GM12878 (cell line): Measurements from ENCODE around the gene PPP1R1B. TPM values are rescaled to one million over a fixed set of nuclear protein-coding genes. Genes with fewer than 3 reads are reported as not detected.

Experiments used
- ATAC-seq: fragments of 200-7000 bp; cut with Tn5 transposase; 3 replicates; pipeline ENCODE4 v1.9.1; 2020; ENCODE audit warnings: mild to moderate bottlenecking, moderate library complexity
- BruUV-seq: library from RNA; stranded (reverse); fragments of 400-500 nt; replicated peaks from 2 replicates; lab custom pipeline; 2021; lab: Mats Ljungman, UMichigan
- CTCF ChIA-PET: fragments of 300-600 bp; sonication (Branson Sonifier 250); formaldehyde crosslinking; extraction: SDS; loops from one replicate; lab custom pipeline; 2021; ENCODE audit warnings: inconsistent platforms; lab: Yijun Ruan, JAX
- POLR2A ChIA-PET: fragments of 350-600 bp; formaldehyde crosslinking; extraction: SDS; loops from one replicate; lab custom pipeline; 2021; ENCODE audit warnings: inconsistent platforms; lab: Charles Lee
- RAD21 ChIA-PET: fragments of 300-600 bp; sonication (Branson Sonifier 250); formaldehyde crosslinking; loops from one replicate; lab custom pipeline; 2023; ENCODE audit warnings: antibody characterized with exemption; ENCODE audit not compliant: unreplicated experiment; lab: Charles Lee
- SMC1A ChIA-PET: fragments of 300-600 bp; sonication (Branson Sonifier 250); formaldehyde crosslinking; loops from one replicate; lab custom pipeline; 2023; ENCODE audit not compliant: unreplicated experiment, uncharacterized antibody; lab: Charles Lee
- DNase-seq: peaks from one replicate; pipeline ENCODE4 v3.0.0-alpha.2; 2011; ENCODE audit warnings: low read depth, low spot score
- FAIRE-seq: peaks from 3 replicates; lab custom pipeline; 2011; peaks lifted over from hg19 to GRCh38; lab: Jason Lieb, UNC
- H2AFZ ChIP-seq: 2 replicates; pipeline ENCODE4 v1.6.0; 2011; ENCODE audit warnings: low read depth, low read length, control low read depth; ENCODE audit not compliant: control insufficient read depth
- H3K27ac ChIP-seq: 2 replicates; pipeline ENCODE4 v1.5.1; 2011; ENCODE audit warnings: control low read depth; ENCODE audit not compliant: control insufficient read depth, insufficient read depth
- H3K27me3 ChIP-seq, 2 experiments: replicated peaks in 1 of 2; 2 replicates each; pipeline versions ENCODE4 v1.6.0 to v1.6.1; 2011; ENCODE audit warnings: low read length in 1 of 2; ENCODE audit not compliant: control insufficient read depth in 2 of 2, insufficient read depth in 2 of 2
- H3K36me3 ChIP-seq, 2 experiments: 2 replicates each; pipeline ENCODE4 v1.5.1; 2011; ENCODE audit warnings: low read length in 1 of 2; ENCODE audit not compliant: control insufficient read depth in 2 of 2, insufficient read depth in 2 of 2
- H3K4me1 ChIP-seq: 2 replicates; pipeline ENCODE4 v1.6.1; 2011; ENCODE audit warnings: mild to moderate bottlenecking, low read length, moderate library complexity, mixed read lengths; ENCODE audit not compliant: control insufficient read depth, insufficient read depth
- H3K4me2 ChIP-seq: 2 replicates; pipeline ENCODE4 v1.6.0; 2011; ENCODE audit warnings: control low read depth; ENCODE audit not compliant: control insufficient read depth, insufficient read depth
- H3K4me3 ChIP-seq: fragments of 200-600 bp; sonication (generic); 2 replicates; pipeline ENCODE4 v1.5.1; 2016
- H3K79me2 ChIP-seq: 2 replicates; pipeline ENCODE4 v1.6.0; 2011; ENCODE audit warnings: low read length; ENCODE audit not compliant: control insufficient read depth, insufficient read depth
- H3K9ac ChIP-seq: 2 replicates; pipeline ENCODE4 v1.8.0; 2011; ENCODE audit warnings: low read length, control low read depth, mixed read lengths; ENCODE audit not compliant: control insufficient read depth, insufficient read depth
- H3K9me3 ChIP-seq: replicated peaks from 3 replicates; pipeline ENCODE4 v1.5.1; 2011; ENCODE audit warnings: mild to moderate bottlenecking, low read length; ENCODE audit not compliant: control insufficient read depth, insufficient read depth
- H4K20me1 ChIP-seq: 2 replicates; pipeline ENCODE4 v1.6.0; 2011; ENCODE audit not compliant: control insufficient read depth, insufficient read depth
- ASH2L ChIP-seq: fragments of 300-600, 200-600 bp; sonication (generic); IDR thresholded peaks from 2 replicates; pipeline ENCODE4 v1.6.1; 2017; ENCODE audit warnings: low read depth, mild to moderate bottlenecking, borderline replicate concordance
- E4F1 ChIP-seq: fragments of 450-650 bp; IDR thresholded peaks from 2 replicates; pipeline ENCODE4 v1.6.1; 2018; ENCODE audit warnings: borderline replicate concordance, mild to moderate bottlenecking; ENCODE audit not compliant: partially characterized antibody
- EED ChIP-seq: sonication (generic); IDR thresholded peaks from 2 replicates; pipeline ENCODE4 v1.6.1; 2016; ENCODE audit warnings: antibody characterized with exemption, low read depth
- FOS ChIP-seq: IDR thresholded peaks from 3 replicates; pipeline ENCODE4 v1.6.1; 2011; ENCODE audit warnings: borderline replicate concordance; ENCODE audit not compliant: insufficient read length; ENCODE audit errors: extremely low read depth
- FOXK2 ChIP-seq: fragments of 450-650 bp; IDR thresholded peaks from 2 replicates; pipeline ENCODE4 v1.6.1; 2017; ENCODE audit warnings: mild to moderate bottlenecking, moderate library complexity
- FOXM1 ChIP-seq: IDR thresholded peaks from 2 replicates; pipeline ENCODE4 v1.6.1; 2012; ENCODE audit warnings: low read depth, mild to moderate bottlenecking, inconsistent platforms, low read length, moderate library complexity
- GABPA ChIP-seq: IDR thresholded peaks from 2 replicates; pipeline ENCODE4 v1.6.1; 2014; ENCODE audit warnings: antibody characterized with exemption, low read depth, mild to moderate bottlenecking, inconsistent platforms
- HDGF ChIP-seq: fragments of 450-650 bp; IDR thresholded peaks from 2 replicates; pipeline ENCODE4 v1.6.1; 2016; ENCODE audit warnings: antibody characterized with exemption
- MEF2B ChIP-seq: fragments of 450-650 bp; IDR thresholded peaks from 2 replicates; pipeline ENCODE4 v1.6.1; 2018; ENCODE audit warnings: mild to moderate bottlenecking, moderate library complexity; ENCODE audit not compliant: partially characterized antibody, poor library complexity, severe bottlenecking
- MLLT1 ChIP-seq: fragments of 450-650 bp; IDR thresholded peaks from 2 replicates; pipeline ENCODE4 v1.6.1; 2016; ENCODE audit warnings: mild to moderate bottlenecking
- POLR2A ChIP-seq: IDR thresholded peaks from 2 replicates; pipeline ENCODE4 v1.6.1; 2011; ENCODE audit warnings: low read depth, mild to moderate bottlenecking, low read length
- RBBP5 ChIP-seq: fragments of 200-600 bp; sonication (generic); conservative IDR thresholded peaks from 2 replicates; pipeline ENCODE4 v1.6.1; 2016
- ZNF217 ChIP-seq: fragments of 450-650 bp; IDR thresholded peaks from 2 replicates; pipeline ENCODE4 v1.6.1; 2017; ENCODE audit warnings: antibody characterized with exemption, mild to moderate bottlenecking
- WGBS: methylation state at CpG from one replicate; pipeline ENCODE4 v1.1.6; 2016; ENCODE audit warnings: low lambda C conversion rate; ENCODE audit not compliant: insufficient replicate concordance, insufficient coverage; ENCODE audit errors: missing lambda C conversion rate; 5-methylcytosine and 5-hydroxymethylcytosine counted together
- in situ Hi-C: fragments of 300-500 bp; cut with MboI; formaldehyde crosslinking; loops from 9 replicates; pipeline ENCODE4 v1.14.3; 2018; ENCODE audit warnings: mixed read lengths
- intact Hi-C: fragments of 100-400 bp; cut with micrococcal nuclease; formaldehyde crosslinking; loops from one replicate; pipeline ENCODE4 v1.14.2; 2022; ENCODE audit not compliant: unreplicated experiment
- polyA plus RNA-seq, 11 experiments: library from polyadenylated mRNA; depleted of rRNA in 4 of 11; unstranded in 6 of 11; stranded (reverse) in 5 of 11; fragments of >200 nt; fragmentation: Nextera tagmentation in 4 of 11; fragmentation: Illumina TruSeq in 1 of 11; extraction: Ambion mirVana in 4 of 11; extraction: Trizol in 1 of 11; gene quantifications; 1 replicate in 1 of 11; 2 replicates in 10 of 11; pipeline versions ENCODE4 v1.2.1 to v1.2.3, GENCODE V29; 2011 to 2016; ENCODE audit warnings: inconsistent platforms in 2 of 11, missing spikeins in 2 of 11, low read depth in 1 of 11
- total RNA-seq, 4 experiments: library from RNA; depleted of rRNA in 3 of 4; stranded (reverse); fragments of >200 nt in 3 of 4; fragmentation: Illumina TruSeq in 1 of 4; extraction: Trizol in 1 of 4; gene quantifications; 2 replicates each; pipeline versions ENCODE4 v1.2.1 to v1.2.3, GENCODE V29; 2013 to 2021
- TF ChIP-seq, protein P1 (sequence below): IDR thresholded peaks from 2 replicates; pipeline ENCODE4 v1.6.1; 2012; ENCODE audit warnings: low read length, inconsistent platforms
- TF ChIP-seq, protein P2 (sequence below): fragments of 150-350 bp; IDR thresholded peaks from 2 replicates; pipeline ENCODE4 v1.6.1; 2016; ENCODE audit warnings: low read depth, low read length
- TF ChIP-seq, protein P3 (sequence below): IDR thresholded peaks from 2 replicates; pipeline ENCODE4 v1.6.1; 2011; ENCODE audit warnings: borderline replicate concordance, low read depth, mild to moderate bottlenecking, moderate library complexity, mixed read lengths, low read length; ENCODE audit not compliant: insufficient read depth; ENCODE audit errors: extremely low read length

PPP1R1B gene
- total and polyA plus RNA-seq, 10 of the 15 experiments (the other 5 are each of a cell fraction or from before 2014, with no cell fraction given): 0.08 TPM; not detected in 9

- no peak for DNase-seq
- in situ Hi-C loops: no loop called here
- intact Hi-C loops: no loop called here
- ChIA-PET RAD21 (no interaction called here), SMC1A (interaction anchor here (1.1 to 1.4 kb wide), 2 partner anchors 11 to 20 kb away, joined by 3 to 4 read pairs; no protein-coding TSS in a partner anchor), CTCF (interaction anchor here (1.4 to 15.5 kb wide), 4 partner anchors 9 to 22 kb away, joined by 4 to 225 read pairs (median 14); no protein-coding TSS in a partner anchor), POLR2A (no interaction called here)
- H4K20me1 ChIP-seq: no peaks in the 10 kb centered on the region; the same call in 1 of the 2 replicates
- H3K36me3 ChIP-seq: no peaks in the 10 kb centered on the region; a peak in 2 of 4 replicates
- ATAC-seq: no peak
- no peak overlapping the region for H3K4me3 ChIP-seq
- no peaks in the 10 kb centered on the region for H3K27me3 ChIP-seq
- H2AFZ ChIP-seq: no peak overlapping the region
- H3K9me3 ChIP-seq: no peaks in the 10 kb centered on the region
- H3K27ac ChIP-seq: no peak overlapping the region
- BruUV-seq: no TSS peak
- H3K79me2 ChIP-seq: peaks cover 26% of the 10 kb centered on the region
- peaks cover 11% of the 10 kb centered on the region for H3K4me1 ChIP-seq
- H3K4me2 ChIP-seq: no peak overlapping the region
- H3K9ac ChIP-seq: no peak overlapping the region
- no peak for FAIRE-seq
- 85% methylated on average over 4 of the region's 4 CpGs for WGBS
- TF ChIP-seq HDGF (no peak), RBBP5 (no peak), ASH2L (no peak), MEF2B (no peak), E4F1 (no peak), GABPA (no peak), EED (no peak), FOXK2 (no peak), FOS (no peak), FOXM1 (no peak), POLR2A (no peak), MLLT1 (no peak), ZNF217 (no peak)
- TF ChIP-seq, protein P1, sequence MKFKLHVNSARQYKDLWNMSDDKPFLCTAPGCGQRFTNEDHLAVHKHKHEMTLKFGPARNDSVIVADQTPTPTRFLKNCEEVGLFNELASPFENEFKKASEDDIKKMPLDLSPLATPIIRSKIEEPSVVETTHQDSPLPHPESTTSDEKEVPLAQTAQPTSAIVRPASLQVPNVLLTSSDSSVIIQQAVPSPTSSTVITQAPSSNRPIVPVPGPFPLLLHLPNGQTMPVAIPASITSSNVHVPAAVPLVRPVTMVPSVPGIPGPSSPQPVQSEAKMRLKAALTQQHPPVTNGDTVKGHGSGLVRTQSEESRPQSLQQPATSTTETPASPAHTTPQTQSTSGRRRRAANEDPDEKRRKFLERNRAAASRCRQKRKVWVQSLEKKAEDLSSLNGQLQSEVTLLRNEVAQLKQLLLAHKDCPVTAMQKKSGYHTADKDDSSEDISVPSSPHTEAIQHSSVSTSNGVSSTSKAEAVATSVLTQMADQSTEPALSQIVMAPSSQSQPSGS: no peak
- TF ChIP-seq, protein P2, sequence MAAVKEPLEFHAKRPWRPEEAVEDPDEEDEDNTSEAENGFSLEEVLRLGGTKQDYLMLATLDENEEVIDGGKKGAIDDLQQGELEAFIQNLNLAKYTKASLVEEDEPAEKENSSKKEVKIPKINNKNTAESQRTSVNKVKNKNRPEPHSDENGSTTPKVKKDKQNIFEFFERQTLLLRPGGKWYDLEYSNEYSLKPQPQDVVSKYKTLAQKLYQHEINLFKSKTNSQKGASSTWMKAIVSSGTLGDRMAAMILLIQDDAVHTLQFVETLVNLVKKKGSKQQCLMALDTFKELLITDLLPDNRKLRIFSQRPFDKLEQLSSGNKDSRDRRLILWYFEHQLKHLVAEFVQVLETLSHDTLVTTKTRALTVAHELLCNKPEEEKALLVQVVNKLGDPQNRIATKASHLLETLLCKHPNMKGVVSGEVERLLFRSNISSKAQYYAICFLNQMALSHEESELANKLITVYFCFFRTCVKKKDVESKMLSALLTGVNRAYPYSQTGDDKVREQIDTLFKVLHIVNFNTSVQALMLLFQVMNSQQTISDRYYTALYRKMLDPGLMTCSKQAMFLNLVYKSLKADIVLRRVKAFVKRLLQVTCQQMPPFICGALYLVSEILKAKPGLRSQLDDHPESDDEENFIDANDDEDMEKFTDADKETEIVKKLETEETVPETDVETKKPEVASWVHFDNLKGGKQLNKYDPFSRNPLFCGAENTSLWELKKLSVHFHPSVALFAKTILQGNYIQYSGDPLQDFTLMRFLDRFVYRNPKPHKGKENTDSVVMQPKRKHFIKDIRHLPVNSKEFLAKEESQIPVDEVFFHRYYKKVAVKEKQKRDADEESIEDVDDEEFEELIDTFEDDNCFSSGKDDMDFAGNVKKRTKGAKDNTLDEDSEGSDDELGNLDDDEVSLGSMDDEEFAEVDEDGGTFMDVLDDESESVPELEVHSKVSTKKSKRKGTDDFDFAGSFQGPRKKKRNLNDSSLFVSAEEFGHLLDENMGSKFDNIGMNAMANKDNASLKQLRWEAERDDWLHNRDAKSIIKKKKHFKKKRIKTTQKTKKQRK: no peak
- TF ChIP-seq, protein P3, sequence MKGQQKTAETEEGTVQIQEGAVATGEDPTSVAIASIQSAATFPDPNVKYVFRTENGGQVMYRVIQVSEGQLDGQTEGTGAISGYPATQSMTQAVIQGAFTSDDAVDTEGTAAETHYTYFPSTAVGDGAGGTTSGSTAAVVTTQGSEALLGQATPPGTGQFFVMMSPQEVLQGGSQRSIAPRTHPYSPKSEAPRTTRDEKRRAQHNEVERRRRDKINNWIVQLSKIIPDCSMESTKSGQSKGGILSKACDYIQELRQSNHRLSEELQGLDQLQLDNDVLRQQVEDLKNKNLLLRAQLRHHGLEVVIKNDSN: no peak
Observed at GRCh38 chr17:39643271-39643670, 16.5 kb downstream of the PPP1R1B start.
